GM13976 (cell line): ENCODE measurements around the gene NUP62CL.
"Not testable (repeated sequence)": the region's sequence is repeated elsewhere in the genome, so short reads cannot be mapped to it uniquely, and the experiment has no call there.

Experiments used
- DNase-seq: peaks from one replicate; pipeline ENCODE4 v3.0.0; 2012; ENCODE audit warnings: low spot score
- CTCF ChIP-seq: IDR thresholded peaks from 2 replicates; pipeline ENCODE4 v1.5.1; 2012; ENCODE audit warnings: borderline replicate concordance, mild to moderate bottlenecking; ENCODE audit not compliant: insufficient read depth; ENCODE audit errors: extremely low read depth, missing control alignments, control extremely low read depth
- in situ Hi-C: fragments of 300-500 bp; cut with MboI; formaldehyde crosslinking; loops from one replicate; pipeline ENCODE4 v1.12.0; 2022; ENCODE audit warnings: low sequenced_read_pairs, mixed read lengths, inconsistent platforms; ENCODE audit not compliant: unreplicated experiment

NUP62CL gene

GRCh38 chrX:107207089-107207488, 856 bp upstream of the NUP62CL start:
- peak; percentile 4 for DNase-seq
- in situ Hi-C loops = no loop called here
- TF ChIP-seq CTCF = no peak

GRCh38 chrX:107206697-107207065, 448 bp upstream of the NUP62CL start:
- in situ Hi-C loops = no loop called here
- TF ChIP-seq CTCF = no peak
- no peak for DNase-seq

GRCh38 chrX:107204068-107204605, 2.1 kb downstream of the NUP62CL start:
- in situ Hi-C loops = no loop called here
- no peak for TF ChIP-seq CTCF
- DNase-seq = no peak

GRCh38 chrX:107199491-107199890, 6.7 kb downstream of the NUP62CL start:
- in situ Hi-C loops = no loop called here
- TF ChIP-seq CTCF = no peak
- no peak for DNase-seq

DNA sequence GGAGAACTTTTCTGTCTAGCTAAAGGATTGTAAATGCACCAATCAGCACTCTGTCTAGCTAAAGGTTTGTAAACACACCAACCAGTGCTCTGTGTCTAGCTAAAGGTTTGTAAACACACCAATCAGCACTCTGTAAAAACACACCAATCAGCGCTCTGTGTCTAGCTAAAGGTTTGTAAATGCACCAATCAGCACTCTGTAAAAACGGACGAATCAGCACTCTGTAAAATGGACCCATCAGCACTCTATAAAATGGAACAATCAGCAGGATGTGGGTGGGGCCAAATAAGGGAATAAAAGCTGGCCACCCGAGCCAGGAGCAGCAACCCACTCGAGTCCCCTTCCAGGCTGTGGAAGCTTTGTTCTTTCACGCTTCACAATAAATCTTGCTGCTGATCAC, 8.2 kb downstream of the NUP62CL start:
- in situ Hi-C loops, DNase-seq: not testable (repeated sequence)

DNA sequence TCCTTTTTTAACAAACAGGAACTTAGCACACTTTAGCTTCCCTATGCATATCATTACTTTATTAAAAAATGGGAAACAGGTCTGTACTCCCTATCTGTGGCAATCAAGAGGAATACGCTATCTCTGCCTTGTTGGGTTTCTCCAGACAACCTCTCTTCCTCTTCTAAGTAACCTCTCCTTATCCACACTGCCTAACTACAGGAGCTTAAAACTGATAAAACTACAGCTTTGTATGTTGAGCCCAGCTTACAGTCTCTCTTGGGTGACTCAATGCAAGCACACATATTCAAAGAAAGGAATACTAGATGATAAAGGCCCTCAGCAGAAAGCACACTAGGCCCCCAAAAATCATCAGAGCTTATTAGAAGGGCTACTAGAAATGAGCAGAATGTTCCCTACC, 8.9 kb downstream of the NUP62CL start:
- no peak for TF ChIP-seq CTCF
- DNase-seq = no peak
- in situ Hi-C loops = no loop called here

GRCh38 chrX:107171369-107172102, 34.7 kb downstream of the NUP62CL start:
- no peak for TF ChIP-seq CTCF
- DNase-seq = no peak
- in situ Hi-C loops = no loop called here
